Activated CD8-positive, alpha-beta T cell treated with anti-CD3 and anti-CD28 coated beads, Interleukin-2, amount 10 ng/mL, durations not matched to agents 7 days and 5 days (primary cell): ENCODE results near the gene FAM234A. TPM values are rescaled to one million over a fixed set of nuclear protein-coding genes. Genes with fewer than 3 reads are reported as not detected.
A peak's percentile ranks its signal among the peaks of the same experiment; 100 is the strongest.
"Not testable (repeated sequence)": the region's sequence is repeated elsewhere in the genome, so short reads cannot be mapped to it uniquely, and the experiment has no call there.

Source experiments
- ATAC-seq: fragments of 150-1000 bp; cut with Tn5 transposase; one replicate; pipeline ENCODE4 v1.10.0; 2021; ENCODE audit warnings: moderate library complexity
- CTCF ChIA-PET: fragments of 350-600 bp; sonication (Branson Sonifier 250); formaldehyde crosslinking; loops from one replicate; lab custom pipeline; 2021; ENCODE audit warnings: antibody characterized with exemption; lab: Charles Lee
- POLR2A ChIA-PET: fragments of 350-600 bp; sonication (Branson Sonifier 250); formaldehyde crosslinking; loops from one replicate; lab custom pipeline; 2021; ENCODE audit warnings: antibody characterized with exemption; lab: Charles Lee
- DNase-seq: peaks from one replicate; pipeline ENCODE4 v3.0.0-alpha.2; 2020
- H3K27ac Mint-ChIP-seq: one replicate; pipeline ENCODE4 v1.8.0; 2021; ENCODE audit warnings: mild to moderate bottlenecking, mixed read lengths
- H3K27me3 Mint-ChIP-seq: one replicate; pipeline ENCODE4 v1.8.0; 2021; ENCODE audit warnings: low read depth, mixed read lengths
- H3K36me3 Mint-ChIP-seq: one replicate; pipeline ENCODE4 v1.8.0; 2021; ENCODE audit warnings: low read depth, mixed read lengths
- H3K4me1 Mint-ChIP-seq: one replicate; pipeline ENCODE4 v1.8.0; 2021; ENCODE audit warnings: low read depth, mixed read lengths
- H3K4me3 Mint-ChIP-seq: one replicate; pipeline ENCODE4 v1.8.0; 2021; ENCODE audit warnings: mild to moderate bottlenecking, mixed read lengths
- H3K9me3 Mint-ChIP-seq: one replicate; pipeline ENCODE4 v1.8.0; 2022; ENCODE audit warnings: mixed read lengths; ENCODE audit not compliant: insufficient read depth
- total RNA-seq, 2 experiments: library from RNA; stranded (reverse); gene quantifications; one replicate each; pipeline ENCODE4 v1.2.3, GENCODE V29; 2021

Gene FAM234A
- total RNA-seq, 2 experiments from 2014 or later = 10.9 to 11.8 TPM

GRCh38 chr16:204046-204445 is 30.6 kb upstream of the FAM234A start:
- peaks cover 49% of the 10 kb centered on the region for H3K36me3 Mint-ChIP-seq
- H3K27me3 Mint-ChIP-seq, DNase-seq, H3K27ac Mint-ChIP-seq, POLR2A ChIA-PET, H3K4me1 Mint-ChIP-seq, ATAC-seq, CTCF ChIA-PET, H3K9me3 Mint-ChIP-seq, H3K4me3 Mint-ChIP-seq: not testable (repeated sequence)

GRCh38 chr16:209359-209758 is 25.3 kb upstream of the FAM234A start:
- POLR2A ChIA-PET, H3K4me3 Mint-ChIP-seq: not testable (repeated sequence)
- CTCF ChIA-PET = interaction anchor here (1.3 to 2.4 kb wide), 2 partner anchors 102 to 113 kb away, joined by 3 to 7 read pairs; no protein-coding TSS in a partner anchor

GRCh38 chr16:211631-212180 is 22.9 kb upstream of the FAM234A start:
- H3K4me3 Mint-ChIP-seq, H3K27ac Mint-ChIP-seq, ATAC-seq, H3K27me3 Mint-ChIP-seq, H3K9me3 Mint-ChIP-seq, DNase-seq, H3K4me1 Mint-ChIP-seq, POLR2A ChIA-PET: not testable (repeated sequence)
- CTCF ChIA-PET = interaction anchor here (1.4 to 1.6 kb wide), 2 partner anchors 105 to 151 kb away, joined by 4 to 5 read pairs; no protein-coding TSS in a partner anchor
- H3K36me3 Mint-ChIP-seq = peaks cover 46% of the 10 kb centered on the region

More at GRCh38 chr16:209359-209758, 25.3 kb upstream of the FAM234A start:
- not testable (repeated sequence) for ATAC-seq, H3K4me1 Mint-ChIP-seq, H3K9me3 Mint-ChIP-seq, H3K27me3 Mint-ChIP-seq, DNase-seq, H3K27ac Mint-ChIP-seq
- H3K36me3 Mint-ChIP-seq = peaks cover 49% of the 10 kb centered on the region

GRCh38 chr16:212999-213398 is 21.6 kb upstream of the FAM234A start:
- H3K4me3 Mint-ChIP-seq = no peak overlapping the region
- DNase-seq = no peak
- H3K36me3 Mint-ChIP-seq = peaks cover 45% of the 10 kb centered on the region
- CTCF ChIA-PET = interaction anchor here (0.8 to 1.4 kb wide), 2 partner anchors 22 to 106 kb away, joined by 3 to 5 read pairs; no protein-coding TSS in a partner anchor
- POLR2A ChIA-PET = no interaction called here
- no peak overlapping the region for H3K27ac Mint-ChIP-seq
- H3K4me1 Mint-ChIP-seq = no peaks in the 10 kb centered on the region
- no peak for ATAC-seq
- no peaks in the 10 kb centered on the region for H3K27me3 Mint-ChIP-seq
- no peaks in the 10 kb centered on the region for H3K9me3 Mint-ChIP-seq

GRCh38 chr16:220021-220420 is 14.6 kb upstream of the FAM234A start:
- no peak overlapping the region for H3K4me3 Mint-ChIP-seq
- H3K36me3 Mint-ChIP-seq = peaks cover 46% of the 10 kb centered on the region
- H3K4me1 Mint-ChIP-seq = no peaks in the 10 kb centered on the region
- ATAC-seq = no peak
- ChIA-PET POLR2A (no interaction called here), CTCF (no interaction called here)
- DNase-seq = no peak
- peak overlapping the region; percentile 20 for H3K27ac Mint-ChIP-seq
- no peaks in the 10 kb centered on the region for H3K9me3 Mint-ChIP-seq
- H3K27me3 Mint-ChIP-seq = no peaks in the 10 kb centered on the region

GRCh38 chr16:228151-228851 is 6.3 kb upstream of the FAM234A start:
- Mint-ChIP-seq H3K27ac (peak overlapping the region; percentile 91), H3K4me1 (peaks cover 29% of the 10 kb centered on the region), H3K4me3 (peak overlapping the region; percentile 85), H3K36me3 (peaks cover 29% of the 10 kb centered on the region), H3K9me3 (no peaks in the 10 kb centered on the region), H3K27me3 (no peaks in the 10 kb centered on the region)
- DNase-seq = peak; percentile 39
- POLR2A ChIA-PET = interaction anchor here (0.6 to 1.3 kb wide), 5 partner anchors 13 to 124 kb away, joined by 3 to 4 read pairs (median 3); partner anchors contain the start of gene HBQ1
- CTCF ChIA-PET = interaction anchor here (1.0 to 4.4 kb wide), 9 partner anchors 8 to 134 kb away, joined by 3 to 21 read pairs (median 3); partner anchors contain the start of gene AXIN1
- peak; percentile 37 for ATAC-seq

GRCh38 chr16:228852-229730 is 5.5 kb upstream of the FAM234A start, which contains the start of gene LUC7L:
Gene LUC7L, minus strand, starts transcription at chr16:229449. Its CDS starts 110 bp downstream, at chr16:229339.
- H3K27me3 Mint-ChIP-seq = no peaks in the 10 kb centered on the region
- H3K36me3 Mint-ChIP-seq = peaks cover 24% of the 10 kb centered on the region
- ATAC-seq (peak; percentile 89), DNase-seq (peak; percentile 91)
- peak within 1 kb of the TSS; percentile 85 for H3K4me3 Mint-ChIP-seq
- CTCF ChIA-PET = interaction anchor here (1.0 to 4.4 kb wide), 7 partner anchors 80 to 133 kb away, joined by 3 to 21 read pairs (median 3); partner anchors contain the start of gene AXIN1
- H3K4me1 Mint-ChIP-seq = peaks cover 29% of the 10 kb centered on the region
- H3K27ac Mint-ChIP-seq = peak within 1 kb of the TSS; percentile 91
- POLR2A ChIA-PET = interaction anchor here (0.6 to 1.3 kb wide), 7 partner anchors 14 to 141 kb away, joined by 3 to 4 read pairs (median 3); partner anchors contain the start of genes HBQ1 and MRPL28
- H3K9me3 Mint-ChIP-seq = no peaks in the 10 kb centered on the region

- no peak for ATAC-seq
- Mint-ChIP-seq H3K4me1 (peaks cover 33% of the 10 kb centered on the region), H3K36me3 (peaks cover 24% of the 10 kb centered on the region), H3K9me3 (no peaks in the 10 kb centered on the region), H3K27ac (peak overlapping the region; percentile 32), H3K27me3 (no peaks in the 10 kb centered on the region), H3K4me3 (peak overlapping the region; percentile 44)
- no peak for DNase-seq
- ChIA-PET CTCF (interaction anchor here (1.0 to 4.4 kb wide), 3 partner anchors 122 to 133 kb away, joined by 3 to 21 read pairs (median 17); no protein-coding TSS in a partner anchor), POLR2A (interaction anchor here (0.6 to 1.1 kb wide), 4 partner anchors 20 to 141 kb away, joined by 3 read pairs; partner anchors contain the start of gene MRPL28)
Measured at GRCh38 chr16:229731-230281, 4.8 kb upstream of the FAM234A start.

- POLR2A ChIA-PET, H3K27me3 Mint-ChIP-seq, DNase-seq, ATAC-seq, H3K9me3 Mint-ChIP-seq, H3K4me3 Mint-ChIP-seq, H3K27ac Mint-ChIP-seq: not testable (repeated sequence)
- CTCF ChIA-PET = interaction anchor here (4.4 kb wide), 1 partner anchor 123 kb away, joined by 17 read pairs; no protein-coding TSS in a partner anchor
- peaks cover 38% of the 10 kb centered on the region for H3K4me1 Mint-ChIP-seq
- peaks cover 23% of the 10 kb centered on the region for H3K36me3 Mint-ChIP-seq
Measured at GRCh38 chr16:230351-230750, 4.3 kb upstream of the FAM234A start.

GRCh38 chr16:230949-231348 is 3.7 kb upstream of the FAM234A start:
- Mint-ChIP-seq H3K4me1 (peaks cover 41% of the 10 kb centered on the region), H3K27me3 (no peaks in the 10 kb centered on the region), H3K27ac (no peak overlapping the region), H3K9me3 (no peaks in the 10 kb centered on the region), H3K36me3 (peaks cover 20% of the 10 kb centered on the region), H3K4me3 (no peak overlapping the region)
- POLR2A ChIA-PET = no interaction called here
- DNase-seq (no peak), ATAC-seq (no peak)
- CTCF ChIA-PET = no interaction called here

- no peak for ATAC-seq
- DNase-seq = no peak
- CTCF ChIA-PET = no interaction called here
- no peak overlapping the region for H3K4me3 Mint-ChIP-seq
- H3K27me3 Mint-ChIP-seq = peaks cover 2% of the 10 kb centered on the region
- no peaks in the 10 kb centered on the region for H3K9me3 Mint-ChIP-seq
- H3K27ac Mint-ChIP-seq = no peak overlapping the region
- H3K36me3 Mint-ChIP-seq = no peaks in the 10 kb centered on the region
- POLR2A ChIA-PET = interaction anchor here (1.0 kb wide), 1 partner anchor 10 kb away, joined by 4 read pairs; no protein-coding TSS in a partner anchor
- peaks cover 10% of the 10 kb centered on the region for H3K4me1 Mint-ChIP-seq
Measured at GRCh38 chr16:239948-240277, 5.3 kb downstream of the FAM234A start.
